Daoy (cell line): ENCODE measurements around the gene SLC27A1. TPM values are rescaled to one million over a fixed set of nuclear protein-coding genes. Genes with fewer than 3 reads are reported as not detected.
"Not testable (repeated sequence)": the region's sequence is repeated elsewhere in the genome, so short reads cannot be mapped to it uniquely, and the experiment has no call there.

Experiments used
- DNase-seq: peaks from one replicate; pipeline ENCODE4 v3.0.0-alpha.2; 2015; ENCODE audit warnings: low read depth
- total RNA-seq: library from RNA; depleted of rRNA; stranded (reverse); fragments of >200 nt; shearing (Covaris generic); gene quantifications from 2 replicates; pipeline ENCODE4 v1.2.3, GENCODE V29; 2014

Gene SLC27A1
- total RNA-seq, 1 experiment from 2014 or later: 3.7 TPM

DNA sequence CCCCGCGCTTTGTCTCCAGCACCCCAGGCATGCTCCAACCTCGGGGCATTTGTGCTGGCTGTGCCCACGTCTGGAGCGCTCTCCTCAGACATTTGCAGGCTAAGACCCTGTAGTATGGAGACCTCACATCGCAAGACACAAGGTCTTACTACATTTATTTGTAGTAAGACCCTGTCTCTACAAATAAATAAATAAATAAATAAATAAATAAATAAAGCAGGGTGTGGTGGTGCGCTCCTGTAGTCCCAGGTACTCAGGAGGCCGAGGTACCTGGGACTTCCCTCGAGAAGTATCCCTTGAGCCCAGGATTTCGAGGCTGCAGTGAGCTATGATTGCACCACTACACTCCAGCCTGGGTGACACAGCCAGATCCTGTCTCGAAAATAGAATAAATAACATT lies 14.2 kb upstream of the SLC27A1 start:
- DNase-seq: no peak

- DNase-seq: no peak
Observed at GRCh38 chr19:17457616-17458015, 12.7 kb upstream of the SLC27A1 start.

DNA sequence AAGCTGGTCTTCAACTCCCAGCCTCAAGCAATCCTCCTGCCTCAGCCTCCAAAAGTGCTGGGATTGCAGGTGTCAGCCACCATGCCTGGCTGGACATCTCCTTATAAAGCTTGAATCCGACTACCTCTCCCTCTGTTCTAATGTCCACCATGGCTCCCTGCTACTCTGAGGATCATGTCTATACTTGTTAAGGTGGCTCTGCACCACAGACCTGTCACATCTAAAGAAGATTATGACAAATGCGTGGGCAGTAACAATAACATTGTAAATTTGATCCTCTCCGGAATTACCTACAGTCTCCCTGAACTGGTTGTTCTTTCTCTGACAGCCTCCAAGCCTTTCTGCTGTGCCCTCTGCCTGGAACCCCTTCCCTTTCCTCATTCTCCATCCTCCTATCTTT lies 11.4 kb upstream of the SLC27A1 start:
- no peak for DNase-seq

DNA sequence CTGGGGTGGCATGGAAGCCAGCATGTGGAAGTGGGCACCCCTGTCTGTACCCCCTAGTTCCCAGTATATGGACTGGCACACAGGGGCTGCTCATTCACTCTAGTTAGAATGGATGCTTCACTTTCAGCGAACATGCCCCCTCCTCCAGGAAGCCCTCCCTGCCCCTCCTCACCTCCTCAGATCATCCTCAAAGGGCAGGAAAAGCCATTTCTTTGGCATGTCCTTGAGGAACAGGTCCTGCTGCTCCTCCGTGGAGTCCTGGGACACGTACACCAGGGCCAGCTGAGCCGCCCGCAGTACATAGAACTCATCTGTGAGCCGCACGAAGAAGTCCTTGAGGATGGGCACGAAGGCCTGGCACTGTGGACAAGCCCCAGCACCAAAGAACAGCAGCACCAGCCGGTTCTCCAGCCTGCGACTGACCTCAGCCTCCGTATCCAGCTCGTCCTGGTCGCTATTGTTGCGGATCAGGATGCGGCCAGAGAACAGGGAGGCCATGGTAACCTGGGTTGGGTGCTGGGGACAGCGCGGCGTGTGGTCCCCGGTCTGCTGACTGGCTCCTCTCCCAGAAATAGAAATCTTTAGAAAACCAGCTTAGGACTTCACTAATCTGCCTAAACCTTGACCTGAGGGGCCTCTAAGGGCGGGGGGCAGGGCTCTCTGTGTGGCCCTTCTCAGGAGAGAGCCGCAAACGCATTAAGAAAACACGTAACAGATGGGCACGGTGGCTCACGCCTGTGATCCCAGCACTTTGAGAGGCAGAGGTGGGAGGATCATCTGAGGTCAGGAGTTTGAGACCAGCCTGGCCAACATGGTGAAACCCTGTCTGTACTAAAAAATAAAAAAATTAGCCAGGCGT lies 9.7 kb upstream of the SLC27A1 start, which contains the start of gene NXNL1:
NXNL1 (minus strand) TSS at position 555 of the 859 bp plus-strand sequence; CDS start at position 498, 57 bp downstream.
- DNase-seq: no peak

- no peak for DNase-seq
Observed at GRCh38 chr19:17466487-17466850, 3.9 kb upstream of the SLC27A1 start.

- DNase-seq: no peak
Observed at GRCh38 chr19:17467471-17468301, 2.6 kb upstream of the SLC27A1 start.

DNA sequence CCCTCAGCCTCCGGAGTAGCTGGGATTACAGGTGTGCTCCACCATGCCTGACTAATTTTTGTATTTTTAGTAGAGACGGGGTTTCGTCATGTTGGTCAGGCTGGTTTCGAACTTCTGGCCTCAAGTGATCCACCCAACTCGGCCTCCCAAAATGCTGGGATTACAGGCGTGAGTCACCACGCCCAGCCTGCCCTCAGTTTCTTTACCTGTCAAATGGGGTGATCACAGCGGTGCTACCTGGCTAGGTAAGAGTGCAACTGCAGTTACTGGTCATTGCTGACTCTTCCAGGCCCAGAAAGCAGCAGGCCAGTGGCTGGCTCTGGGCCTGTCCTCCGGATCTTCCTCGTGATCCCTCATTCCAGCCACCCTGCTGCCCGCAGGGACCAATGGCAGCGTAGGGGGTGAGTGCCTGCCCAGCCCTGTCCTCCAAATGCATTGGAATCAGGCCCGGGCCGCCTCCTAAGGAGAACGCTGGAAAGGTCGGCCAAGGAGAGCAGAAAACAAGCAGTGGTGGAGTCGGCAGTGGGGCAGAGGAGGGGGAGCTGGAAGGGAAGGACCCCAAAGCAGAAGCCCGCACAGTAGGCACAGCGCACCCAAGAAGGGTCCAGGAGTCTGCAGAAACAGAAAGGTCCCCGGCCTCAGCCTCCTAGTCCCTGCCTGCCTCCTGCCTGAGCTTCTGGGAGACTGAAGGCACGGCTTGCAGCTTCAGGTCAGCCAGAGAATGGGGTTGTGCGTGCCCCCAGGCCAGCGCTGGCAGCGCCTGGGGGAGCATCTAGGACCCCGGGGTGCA lies 1.8 kb upstream of the SLC27A1 start:
- no peak for DNase-seq

DNA sequence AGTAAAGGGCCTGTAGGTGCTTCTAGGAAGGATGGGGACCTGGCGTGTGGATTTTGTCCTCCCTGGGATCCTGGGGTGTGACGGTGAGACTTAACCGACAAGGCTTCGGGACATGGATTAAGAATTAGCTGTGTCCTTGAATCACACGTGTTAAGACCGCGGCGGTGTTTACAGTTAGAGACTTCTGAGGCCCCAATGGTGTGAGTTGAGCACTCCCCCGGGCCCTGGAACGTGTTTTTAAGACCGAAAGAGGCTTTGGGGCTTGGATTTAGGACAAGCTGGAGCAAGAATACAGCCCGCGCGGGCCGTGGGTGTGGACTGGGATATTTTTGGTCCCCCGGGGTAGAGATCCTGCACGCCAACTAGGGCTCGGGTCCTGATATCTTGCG lies 1.2 kb upstream of the SLC27A1 start:
- no peak for DNase-seq

DNA sequence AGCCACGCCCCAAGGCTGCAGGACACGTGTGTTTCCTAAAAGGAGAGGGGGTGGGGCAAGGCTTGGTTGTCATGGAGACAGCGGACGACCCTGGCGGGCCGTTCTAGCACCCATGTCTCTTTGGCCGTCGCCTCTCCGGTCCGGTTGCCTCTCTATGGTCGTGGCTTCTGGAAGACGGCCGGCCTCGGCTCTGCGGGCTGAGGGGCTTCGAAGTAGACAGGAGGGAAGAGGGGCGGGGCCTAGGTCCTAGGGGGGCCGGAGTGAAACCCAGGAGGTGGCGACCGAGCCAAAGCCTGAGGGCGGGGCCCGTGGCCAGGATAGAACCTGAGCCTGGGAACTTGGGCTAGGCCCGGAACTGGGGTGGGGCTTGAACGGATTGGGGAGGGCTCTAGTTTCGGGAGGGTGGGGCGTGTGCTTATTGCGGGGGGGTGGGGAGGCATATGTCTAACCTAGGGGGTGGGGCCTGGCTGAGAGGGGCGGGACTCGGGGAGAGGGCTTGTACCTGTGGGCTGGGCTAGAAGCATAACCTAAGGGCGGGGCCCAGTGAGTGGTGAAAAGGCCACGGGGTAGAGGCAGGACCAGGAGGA lies 750 bp upstream of the SLC27A1 start:
- DNase-seq: peak; percentile 96

DNA sequence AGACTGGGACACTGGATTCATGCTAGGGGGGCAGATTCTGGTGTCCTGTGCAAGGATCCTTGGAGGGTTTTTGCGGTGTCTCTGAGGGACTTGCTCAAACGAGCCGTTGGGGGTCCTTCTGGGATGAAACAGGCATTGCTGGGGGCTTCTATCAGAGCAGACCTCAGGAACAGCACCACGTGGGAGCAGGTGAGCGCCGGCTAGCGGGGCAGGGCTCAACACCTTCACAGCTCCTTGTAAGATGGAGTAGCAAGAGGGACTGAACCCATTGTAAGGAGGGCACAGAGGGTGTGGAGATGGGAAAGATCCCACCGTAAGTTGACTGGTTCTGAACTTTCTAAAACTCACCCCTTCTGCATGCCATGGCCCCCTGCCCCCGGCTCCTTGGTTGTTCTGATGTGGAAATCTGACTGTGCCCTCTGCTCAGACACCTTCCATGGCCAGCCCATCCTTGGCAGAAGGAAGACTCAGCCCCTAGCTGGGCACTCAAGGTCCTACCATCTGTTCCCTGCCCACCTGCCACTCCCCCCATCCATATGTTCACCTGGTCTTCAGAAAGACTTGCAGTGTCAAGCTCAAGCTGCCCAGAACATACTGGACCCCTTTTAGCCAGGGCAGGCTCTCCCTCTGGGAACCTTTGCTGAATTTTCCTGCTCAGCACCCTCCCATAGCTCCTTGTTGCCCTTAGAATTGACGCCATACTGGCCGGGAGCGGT lies 1.2 kb downstream of the SLC27A1 start:
- DNase-seq: no peak

GRCh38 chr19:17473041-17473440 lies 2.7 kb downstream of the SLC27A1 start:
- DNase-seq: peak; percentile 75

GRCh38 chr19:17475011-17475540 lies 4.8 kb downstream of the SLC27A1 start:
- DNase-seq: not testable (repeated sequence)

DNA sequence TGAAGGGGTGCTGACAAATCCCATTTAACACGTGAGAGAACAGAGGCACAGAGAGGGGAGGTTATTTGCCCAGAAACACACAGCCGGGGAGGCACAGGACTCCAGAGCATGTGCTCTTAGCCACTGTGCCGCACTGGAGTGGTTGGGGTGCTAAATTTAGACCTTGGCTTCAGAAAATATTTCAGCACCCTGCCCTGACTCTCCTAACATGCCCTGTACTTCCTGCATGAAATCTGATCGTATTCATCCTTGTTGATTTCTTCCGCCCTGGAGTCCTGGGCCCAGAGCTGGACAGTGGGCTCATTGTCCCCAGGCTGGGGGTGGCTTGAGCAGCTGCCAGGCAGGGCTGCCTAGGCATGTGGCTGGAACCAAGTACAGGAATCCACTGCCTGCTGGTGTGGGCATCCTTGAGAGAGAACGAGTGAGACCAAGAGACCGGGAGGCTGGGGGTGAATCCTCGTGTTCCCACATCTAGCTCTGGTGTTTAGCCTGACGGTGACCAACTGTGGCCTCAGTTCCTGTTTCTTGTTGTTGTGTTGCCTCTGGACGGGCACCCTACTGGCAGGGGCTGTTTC lies 5.3 kb downstream of the SLC27A1 start:
- peak; percentile 50 for DNase-seq

- peak; percentile 55 for DNase-seq
Observed at GRCh38 chr19:17479325-17479791, 9.0 kb downstream of the SLC27A1 start.

GRCh38 chr19:17481986-17482385 lies 11.7 kb downstream of the SLC27A1 start:
- no peak for DNase-seq

GRCh38 chr19:17482877-17483604 lies 12.7 kb downstream of the SLC27A1 start:
- DNase-seq: no peak

- no peak for DNase-seq
Observed at GRCh38 chr19:17483605-17484002, 13.3 kb downstream of the SLC27A1 start.

DNA sequence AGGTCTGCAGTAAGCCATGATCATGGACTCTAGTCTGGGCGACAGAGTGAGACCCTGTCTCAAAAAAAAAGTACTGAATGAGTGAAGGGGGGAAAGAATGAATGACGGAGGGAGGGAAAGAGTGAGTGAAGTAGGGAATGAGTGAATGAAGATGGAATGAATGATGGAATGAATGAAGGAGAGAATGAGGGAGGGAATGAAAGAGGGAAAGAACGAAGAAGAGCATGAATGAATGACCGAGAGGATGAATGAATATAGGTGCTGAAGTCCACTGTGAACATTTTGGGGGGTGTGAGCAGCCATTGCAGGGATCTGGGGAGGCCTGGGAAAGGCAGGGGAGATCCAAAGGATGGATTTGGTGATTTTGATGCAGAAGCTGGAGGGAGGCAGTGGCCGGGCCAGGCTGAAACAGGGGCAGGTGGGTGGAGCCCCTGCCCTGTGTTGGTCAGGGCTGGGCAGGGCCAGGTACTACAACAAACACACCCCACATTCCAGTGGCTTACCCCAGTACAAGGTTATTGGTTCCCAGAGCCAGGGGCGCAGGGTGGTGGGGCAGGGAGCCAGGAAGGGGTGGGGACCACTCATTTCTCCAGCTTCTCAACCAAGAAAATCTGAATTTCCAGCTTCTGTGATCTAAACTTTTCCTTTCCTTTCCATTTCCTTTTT lies 14.3 kb downstream of the SLC27A1 start:
- no peak for DNase-seq
